ENCODE measurements around the gene LAMA3. TPM values are rescaled to one million over a fixed set of nuclear protein-coding genes. Genes with fewer than 3 reads are reported as not detected.
A peak's percentile ranks its signal among the peaks of the same experiment; 100 is the strongest.
"Not testable (repeated sequence)": the region's sequence is repeated elsewhere in the genome, so short reads cannot be mapped to it uniquely, and the experiment has no call there.

The LAMA3 gene
- total RNA-seq, 2 donors from 2014 or later: 0.58 to 1.3 TPM

DNA sequence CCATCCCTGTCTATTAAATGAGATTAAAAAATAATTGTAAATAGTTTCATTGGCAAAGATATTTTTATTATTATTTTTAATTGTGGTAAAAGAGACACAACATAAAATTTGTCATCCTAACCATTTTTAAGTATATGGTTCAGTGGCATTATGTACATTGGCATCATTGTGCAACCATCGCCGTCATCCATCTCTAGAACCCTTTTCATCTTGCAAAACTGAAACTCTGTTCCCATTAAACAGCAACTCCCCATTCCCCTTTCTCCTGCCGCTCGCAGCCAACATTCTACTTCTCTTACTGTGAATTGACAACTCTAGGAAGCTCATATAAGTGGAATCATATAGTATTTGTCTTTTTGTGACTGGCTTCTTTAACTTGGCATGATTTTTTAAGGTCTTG lies 25.3 kb downstream of the LAMA3 start:
- no peaks in the 10 kb centered on the region for H3K36me3 ChIP-seq (ENCODE audit: control insufficient read depth, insufficient read depth, low read length)
- no peaks in the 10 kb centered on the region for H3K9me3 ChIP-seq (ENCODE audit: control insufficient read depth, low read length)
- TF ChIP-seq, protein P1, sequence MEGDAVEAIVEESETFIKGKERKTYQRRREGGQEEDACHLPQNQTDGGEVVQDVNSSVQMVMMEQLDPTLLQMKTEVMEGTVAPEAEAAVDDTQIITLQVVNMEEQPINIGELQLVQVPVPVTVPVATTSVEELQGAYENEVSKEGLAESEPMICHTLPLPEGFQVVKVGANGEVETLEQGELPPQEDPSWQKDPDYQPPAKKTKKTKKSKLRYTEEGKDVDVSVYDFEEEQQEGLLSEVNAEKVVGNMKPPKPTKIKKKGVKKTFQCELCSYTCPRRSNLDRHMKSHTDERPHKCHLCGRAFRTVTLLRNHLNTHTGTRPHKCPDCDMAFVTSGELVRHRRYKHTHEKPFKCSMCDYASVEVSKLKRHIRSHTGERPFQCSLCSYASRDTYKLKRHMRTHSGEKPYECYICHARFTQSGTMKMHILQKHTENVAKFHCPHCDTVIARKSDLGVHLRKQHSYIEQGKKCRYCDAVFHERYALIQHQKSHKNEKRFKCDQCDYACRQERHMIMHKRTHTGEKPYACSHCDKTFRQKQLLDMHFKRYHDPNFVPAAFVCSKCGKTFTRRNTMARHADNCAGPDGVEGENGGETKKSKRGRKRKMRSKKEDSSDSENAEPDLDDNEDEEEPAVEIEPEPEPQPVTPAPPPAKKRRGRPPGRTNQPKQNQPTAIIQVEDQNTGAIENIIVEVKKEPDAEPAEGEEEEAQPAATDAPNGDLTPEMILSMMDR (conservative IDR thresholded peaks at IDR 0.05): no peak
- Mint-ChIP-seq H3K4me1 (peaks cover 21% of the 10 kb centered on the region), H3K9me3 (no peaks in the 10 kb centered on the region), H3K4me3 (no peak overlapping the region), H3K36me3 (ENCODE audit: low read depth) (no peaks in the 10 kb centered on the region), H3K27ac (no peak overlapping the region), H3K27me3 (ENCODE audit: insufficient read depth) (no peaks in the 10 kb centered on the region)
- peaks cover 6% of the 10 kb centered on the region for H3K4me1 ChIP-seq (ENCODE audit: control insufficient read depth, insufficient read depth, low read length)
- DNase-seq: no peak
- H3K4me3 ChIP-seq (ENCODE audit: low read length): no peak overlapping the region
- H3K9ac ChIP-seq (ENCODE audit: extremely low read depth, low read length, poor library complexity, severe bottlenecking): no peak overlapping the region
- 91% methylated on average over 4 of the region's 4 CpGs; no CpG with 5 or more reads in 1 of the 2 experiments for WGBS, 2 experiments (ENCODE audit: insufficient coverage in 1 of 2, insufficient read length in 1 of 2)
- no peak overlapping the region for H3K27ac ChIP-seq (ENCODE audit: low read depth, low read length)
- no peaks in the 10 kb centered on the region for H3K27me3 ChIP-seq (ENCODE audit: control insufficient read depth, insufficient read depth, low read length, poor library complexity, severe bottlenecking)

DNA sequence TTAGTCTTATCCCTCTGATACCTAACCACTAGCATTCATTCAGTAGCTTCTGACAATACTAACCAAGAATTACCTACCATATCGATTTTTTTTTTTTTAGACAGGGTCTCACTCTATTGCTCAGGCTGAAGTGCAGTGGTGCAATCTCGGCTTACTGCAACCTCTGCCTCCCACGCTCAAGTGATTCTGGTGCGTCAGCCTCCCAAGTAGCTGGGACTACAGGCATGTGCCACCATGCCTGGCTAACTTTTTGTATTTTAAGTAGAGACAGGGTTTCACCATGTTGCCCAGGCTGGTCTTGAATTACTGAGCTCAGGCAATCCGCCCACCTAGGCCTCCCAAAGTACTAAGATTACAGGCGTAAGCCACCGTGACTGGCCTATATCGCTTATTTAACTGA lies 26.8 kb downstream of the LAMA3 start:
- H3K9me3 ChIP-seq (ENCODE audit: control insufficient read depth, low read length); H3K9ac ChIP-seq (ENCODE audit: extremely low read depth, low read length, poor library complexity, severe bottlenecking); DNase-seq; H3K4me3 Mint-ChIP-seq; H3K4me1 ChIP-seq (ENCODE audit: control insufficient read depth, insufficient read depth, low read length); H3K36me3 ChIP-seq (ENCODE audit: control insufficient read depth, insufficient read depth, low read length); H3K9me3 Mint-ChIP-seq; H3K27me3 ChIP-seq (ENCODE audit: control insufficient read depth, insufficient read depth, low read length, poor library complexity, severe bottlenecking); H3K27ac Mint-ChIP-seq; H3K27me3 Mint-ChIP-seq (ENCODE audit: insufficient read depth); H3K27ac ChIP-seq (ENCODE audit: low read depth, low read length); H3K4me3 ChIP-seq (ENCODE audit: low read length); H3K36me3 Mint-ChIP-seq (ENCODE audit: low read depth): not testable (repeated sequence)
- peaks cover 26% of the 10 kb centered on the region for H3K4me1 Mint-ChIP-seq
- 77 to 81% methylated on average over 6 to 8 of the region's 8 CpGs for WGBS, 2 experiments (ENCODE audit: insufficient coverage in 1 of 2, insufficient read length in 1 of 2)

DNA sequence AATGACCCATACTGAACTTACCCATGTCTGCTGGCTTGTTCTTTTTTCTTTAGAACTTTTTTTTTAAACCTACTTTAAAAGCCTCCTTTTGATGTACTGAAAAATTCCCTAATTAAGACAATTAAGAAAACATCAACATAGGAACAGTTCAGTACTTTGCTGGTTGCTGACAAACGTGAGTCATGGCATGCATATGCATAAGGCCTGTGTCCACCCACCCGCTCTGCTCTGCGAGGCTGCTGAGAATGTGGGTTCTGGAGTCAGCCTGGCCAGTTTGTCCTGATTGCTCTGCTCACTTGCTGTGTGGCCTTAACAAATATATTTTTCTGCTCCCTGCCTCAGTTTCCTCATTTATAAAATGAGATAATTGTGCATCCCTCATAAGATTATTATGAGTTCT lies 27.3 kb downstream of the LAMA3 start:
- Histone ChIP-seq H3K36me3 (ENCODE audit: control insufficient read depth, insufficient read depth, low read length) (no peaks in the 10 kb centered on the region), H3K9ac (ENCODE audit: extremely low read depth, low read length, poor library complexity, severe bottlenecking) (no peak overlapping the region), H3K27me3 (ENCODE audit: control insufficient read depth, insufficient read depth, low read length, poor library complexity, severe bottlenecking) (no peaks in the 10 kb centered on the region), H3K27ac (ENCODE audit: low read depth, low read length) (no peak overlapping the region), H3K9me3 (ENCODE audit: control insufficient read depth, low read length) (no peaks in the 10 kb centered on the region), H3K4me1 (ENCODE audit: control insufficient read depth, insufficient read depth, low read length) (peaks cover 10% of the 10 kb centered on the region), H3K4me3 (ENCODE audit: low read length) (no peak overlapping the region)
- 67 to 78% methylated on average over 2 to 3 of the region's 3 CpGs for WGBS, 2 experiments (ENCODE audit: insufficient coverage in 1 of 2, insufficient read length in 1 of 2)
- no peak overlapping the region for H3K27ac Mint-ChIP-seq
- H3K9me3 Mint-ChIP-seq: no peaks in the 10 kb centered on the region
- H3K4me1 Mint-ChIP-seq: peaks cover 30% of the 10 kb centered on the region
- no peak overlapping the region for H3K4me3 Mint-ChIP-seq
- no peaks in the 10 kb centered on the region for H3K36me3 Mint-ChIP-seq (ENCODE audit: low read depth)
- TF ChIP-seq, protein P1 (conservative IDR thresholded peaks at IDR 0.05): no peak
- no peaks in the 10 kb centered on the region for H3K27me3 Mint-ChIP-seq (ENCODE audit: insufficient read depth)
- peak; percentile 80 for DNase-seq

DNA sequence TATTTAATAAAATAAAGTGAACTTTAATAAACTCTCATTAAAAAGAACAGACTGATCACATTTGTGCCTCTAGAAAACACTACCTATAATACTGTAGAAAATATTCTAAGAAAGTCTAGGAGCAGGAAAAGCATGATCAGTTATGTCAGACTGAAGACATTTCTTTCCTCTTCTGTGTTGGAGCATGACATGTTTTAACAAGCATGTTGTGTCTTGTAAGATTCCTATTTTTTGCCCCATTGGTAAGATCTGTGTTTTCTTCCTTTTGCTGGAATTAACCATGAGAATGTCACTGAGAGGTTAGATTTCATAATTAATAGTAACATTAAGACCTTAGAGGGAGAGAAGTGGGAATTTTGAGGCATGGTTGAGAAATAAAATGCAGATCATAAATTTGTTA lies 27.7 kb downstream of the LAMA3 start:
- Histone ChIP-seq H3K27me3 (ENCODE audit: control insufficient read depth, insufficient read depth, low read length, poor library complexity, severe bottlenecking) (no peaks in the 10 kb centered on the region), H3K9me3 (ENCODE audit: control insufficient read depth, low read length) (no peaks in the 10 kb centered on the region), H3K9ac (ENCODE audit: extremely low read depth, low read length, poor library complexity, severe bottlenecking) (no peak overlapping the region), H3K4me3 (ENCODE audit: low read length) (no peak overlapping the region), H3K36me3 (ENCODE audit: control insufficient read depth, insufficient read depth, low read length) (no peaks in the 10 kb centered on the region), H3K4me1 (ENCODE audit: control insufficient read depth, insufficient read depth, low read length) (peaks cover 10% of the 10 kb centered on the region), H3K27ac (ENCODE audit: low read depth, low read length) (no peak overlapping the region)
- peaks cover 35% of the 10 kb centered on the region for H3K4me1 Mint-ChIP-seq
- H3K27me3 Mint-ChIP-seq (ENCODE audit: insufficient read depth): no peaks in the 10 kb centered on the region
- peak overlapping the region; percentile 71 for H3K27ac Mint-ChIP-seq
- no peaks in the 10 kb centered on the region for H3K36me3 Mint-ChIP-seq (ENCODE audit: low read depth)
- no peak for DNase-seq
- TF ChIP-seq, protein P1 (conservative IDR thresholded peaks at IDR 0.05): no peak
- H3K4me3 Mint-ChIP-seq: no peak overlapping the region
- no peaks in the 10 kb centered on the region for H3K9me3 Mint-ChIP-seq

Measured in endodermal cell (in vitro differentiated cells).